Pancreas (tissue), 10 donors: ENCODE measurements around the gene CATSPER3. TPM values are rescaled to one million over a fixed set of nuclear protein-coding genes. Genes with fewer than 3 reads are reported as not detected.

ENCODE experiments used
- ATAC-seq, 4 donors: fragments of 200-7000 bp; cut with Tn5 transposase; one replicate each; pipeline versions ENCODE4 v1.8.0 to v1.9.1; 2020; ENCODE audit warnings: mild to moderate bottlenecking in 4 of 4, moderate library complexity in 4 of 4
- DNase-seq, 6 donors: peaks; one replicate each; pipeline ENCODE4 v3.0.0-alpha.2; 2020
- FAIRE-seq: peaks from 2 replicates; lab custom pipeline; 2012; peaks lifted over from hg19 to GRCh38; lab: Jason Lieb, UNC
- H3K27ac ChIP-seq, 4 donors: fragments of 200-600 bp; sonication (generic); 1 replicate in 3 of 4; 2 replicates in 1 of 4; pipeline versions ENCODE4 v1.5.0 to v1.8.0; 2020
- H3K27me3 ChIP-seq, 4 donors: fragments of 200-600 bp; one replicate each; pipeline ENCODE4 v1.8.0; 2021
- H3K36me3 ChIP-seq, 3 donors: fragments of 200-600 bp; sonication (generic) in 1 of 3; one replicate each; pipeline versions ENCODE4 v1.5.0 to v1.8.0; 2020 to 2021
- H3K4me1 ChIP-seq, 3 donors: fragments of 200-600 bp; one replicate each; pipeline ENCODE4 v1.8.0; 2021
- H3K4me3 ChIP-seq, 4 donors: fragments of 200-600 bp; sonication (generic) in 2 of 4; one replicate each; pipeline versions ENCODE4 v1.5.0 to v1.8.0; 2020 to 2021
- H3K9me3 ChIP-seq, 4 donors: fragments of 200-600 bp; one replicate each; pipeline ENCODE4 v1.8.0; 2021
- CTCF ChIP-seq, 4 donors: fragments of 200-600 bp; sonication (generic) in 3 of 4; IDR thresholded peaks; one replicate each; pipeline versions ENCODE4 v1.5.0 to v1.8.0; 2021; ENCODE audit warnings: antibody characterized with exemption in 4 of 4
- WGBS, 2 donors: extraction: QIAGEN DNeasy Blood & Tissue Kit; methylation state at CpG; one replicate each; pipeline ENCODE4 v1.1.7; 2013; 5-methylcytosine and 5-hydroxymethylcytosine counted together
- intact Hi-C, 3 donors: fragments of 100-400 bp; cut with DNase I; formaldehyde crosslinking; loops; one replicate each; pipeline versions ENCODE4 v1.11.1 to v1.14.2; 2022
- polyA plus RNA-seq, 2 donors: library from polyadenylated mRNA; stranded (reverse); fragments of 200-250 nt; gene quantifications; one replicate each; pipeline ENCODE4 v1.2.3, GENCODE V29; 2013
- total RNA-seq, 6 donors: library from RNA; stranded (reverse); fragmentation: NEBNext Ultra II Directional in 4 of 6; extraction: Animal tissue kit (Norgen Biotek cat#: 25700) in 4 of 6; gene quantifications; one replicate each; pipeline versions ENCODE4 v1.2.1 to v1.2.4, GENCODE V29; 2021 to 2023
- donor health status: healthy with polysubstance abuse.
- donor health status: DM: no; HTN: no; CAD: no; lungs with moderate emphysema.
- donor health status: DM: no; HTN: no; CAD: no.
- donor health status: control.
- donor health status: control.
- donor health status: Bipolar disorder and iron deficiency.
- donor health status: DM: yes; HTN: yes; CAD: no.
- donor health status: DM: no; HTN: no; CAD: no.
- donor health status: DM: no; HTN: no; CAD: no.
- donor health status: DM: yes; HTN: yes; CAD: no.

Gene CATSPER3
- total and polyA plus RNA-seq, 8 donors, result 0.29 to 2.2 (median 0.65) TPM

GRCh38 chr5:135005076-135005475 is 37.4 kb downstream of the CATSPER3 start:
- no peak overlapping the region for H3K27ac ChIP-seq
- H3K27me3 ChIP-seq, result no peaks in the 10 kb centered on the region
- 79 to 91% methylated on average over 3 of the region's 3 CpGs for WGBS, 2 donors
- H3K4me1 ChIP-seq, result no peaks in the 10 kb centered on the region
- no peak for ATAC-seq
- H3K36me3 ChIP-seq, result no peaks in the 10 kb centered on the region
- no peak for TF ChIP-seq CTCF (IDR thresholded peaks at IDR 0.05)
- intact Hi-C loops, result no loop called here
- no peaks in the 10 kb centered on the region for H3K9me3 ChIP-seq
- no peak for FAIRE-seq
- H3K4me3 ChIP-seq, result no peak overlapping the region
- no peak for DNase-seq

GRCh38 chr5:135007305-135007704 is 39.6 kb downstream of the CATSPER3 start:
- ATAC-seq (no peak), FAIRE-seq (no peak), DNase-seq (peak in 1 of 6 donors; percentile 31)
- WGBS, 2 donors, result 93 to 95% methylated on average over 9 of the region's 9 CpGs
- no peak overlapping the region for H3K4me3 ChIP-seq
- no peaks in the 10 kb centered on the region for H3K27me3 ChIP-seq
- H3K36me3 ChIP-seq, result no peaks in the 10 kb centered on the region
- H3K4me1 ChIP-seq, result no peaks in the 10 kb centered on the region
- no peak for TF ChIP-seq CTCF (IDR thresholded peaks at IDR 0.05)
- intact Hi-C loops, result no loop called here
- H3K27ac ChIP-seq, result no peak overlapping the region
- no peaks in the 10 kb centered on the region for H3K9me3 ChIP-seq

GRCh38 chr5:135007749-135008363 is 40.1 kb downstream of the CATSPER3 start:
- FAIRE-seq, result no peak
- intact Hi-C loops, result no loop called here

GRCh38 chr5:135008556-135008955 is 40.8 kb downstream of the CATSPER3 start:
- ATAC-seq (no peak), DNase-seq (peak in 1 of 6 donors; percentile 30), FAIRE-seq (no peak)
- TF ChIP-seq CTCF (IDR thresholded peaks at IDR 0.05), result no peak
- WGBS, 2 donors, result 93% methylated on average over 8 of the region's 8 CpGs
- intact Hi-C loops, result no loop called here
- Histone ChIP-seq H3K27me3 (no peaks in the 10 kb centered on the region), H3K4me3 (no peak overlapping the region), H3K9me3 (no peaks in the 10 kb centered on the region), H3K36me3 (no peaks in the 10 kb centered on the region), H3K27ac (no peak overlapping the region), H3K4me1 (no peaks in the 10 kb centered on the region)

More at GRCh38 chr5:135007749-135008363, 40.1 kb downstream of the CATSPER3 start:
- Histone ChIP-seq H3K27ac (no peak overlapping the region), H3K4me3 (no peak overlapping the region), H3K4me1 (no peaks in the 10 kb centered on the region), H3K36me3 (no peaks in the 10 kb centered on the region), H3K9me3 (no peaks in the 10 kb centered on the region), H3K27me3 (no peaks in the 10 kb centered on the region)
- no peak for ATAC-seq
- DNase-seq, result peak in 1 of 6 donors; percentile 30
- TF ChIP-seq CTCF (IDR thresholded peaks at IDR 0.05), result no peak
- 81 to 88% methylated on average over 11 of the region's 11 CpGs for WGBS, 2 donors

GRCh38 chr5:135008981-135009735 is 41.5 kb downstream of the CATSPER3 start:
- no peak for FAIRE-seq
- ATAC-seq, result no peak

More at GRCh38 chr5:135008981-135009735, 41.5 kb downstream of the CATSPER3 start:
- Histone ChIP-seq H3K27ac (no peak overlapping the region), H3K4me3 (no peak overlapping the region), H3K27me3 (no peaks in the 10 kb centered on the region), H3K4me1 (no peaks in the 10 kb centered on the region), H3K9me3 (no peaks in the 10 kb centered on the region), H3K36me3 (no peaks in the 10 kb centered on the region)
- TF ChIP-seq CTCF (IDR thresholded peaks at IDR 0.05), result no peak
- DNase-seq, result peak in 1 of 6 donors; percentile 31
- intact Hi-C loops, result no loop called here
- 83% methylated on average over 13 of the region's 13 CpGs for WGBS, 2 donors
